ENCODE results near the gene OGA. TPM values are rescaled to one million over a fixed set of nuclear protein-coding genes. Genes with fewer than 3 reads are reported as not detected.

The OGA gene
- total RNA-seq, 2 experiments from 2014 or later = 207 to 212 TPM

- POLR2A ChIA-PET = no interaction called here
- H3K9me3 Mint-ChIP-seq = no peaks in the 10 kb centered on the region
- H3K36me3 Mint-ChIP-seq = peaks cover 2% of the 10 kb centered on the region
- peaks cover 68% of the 10 kb centered on the region for H3K27me3 Mint-ChIP-seq
- no peak overlapping the region for H3K27ac Mint-ChIP-seq
- peaks cover 12% of the 10 kb centered on the region for H3K4me1 Mint-ChIP-seq
- no peak for ATAC-seq (ENCODE audit: low read depth)
- no peak overlapping the region for H3K4me3 Mint-ChIP-seq
- DNase-seq = no peak
Observed at GRCh38 chr10:101774589-101775272, 43.5 kb downstream of the OGA start.

GRCh38 chr10:101773923-101774588, 44.2 kb downstream of the OGA start:
- H3K4me3 Mint-ChIP-seq = no peak overlapping the region
- POLR2A ChIA-PET = no interaction called here

GRCh38 chr10:101772895-101773761, 45.1 kb downstream of the OGA start:
- Mint-ChIP-seq H3K36me3 (no peaks in the 10 kb centered on the region), H3K27ac (no peak overlapping the region), H3K4me1 (peaks cover 4% of the 10 kb centered on the region), H3K9me3 (no peaks in the 10 kb centered on the region), H3K4me3 (no peak overlapping the region), H3K27me3 (peaks cover 66% of the 10 kb centered on the region)
- DNase-seq (no peak), ATAC-seq (ENCODE audit: low read depth) (no peak)
- POLR2A ChIA-PET = no interaction called here

More at GRCh38 chr10:101773923-101774588, 44.2 kb downstream of the OGA start:
- Mint-ChIP-seq H3K9me3 (no peaks in the 10 kb centered on the region), H3K27ac (no peak overlapping the region), H3K36me3 (peaks cover 2% of the 10 kb centered on the region), H3K27me3 (peaks cover 69% of the 10 kb centered on the region), H3K4me1 (peaks cover 8% of the 10 kb centered on the region)
- ATAC-seq (ENCODE audit: low read depth) = no peak
- DNase-seq = no peak

GRCh38 chr10:101772017-101772894, 46.0 kb downstream of the OGA start:
- POLR2A ChIA-PET = no interaction called here
- H3K27me3 Mint-ChIP-seq = peaks cover 58% of the 10 kb centered on the region
- no peak overlapping the region for H3K4me3 Mint-ChIP-seq
- H3K4me1 Mint-ChIP-seq = peaks cover 4% of the 10 kb centered on the region
- no peak for DNase-seq
- H3K9me3 Mint-ChIP-seq = no peaks in the 10 kb centered on the region
- ATAC-seq (ENCODE audit: low read depth) = no peak
- no peaks in the 10 kb centered on the region for H3K36me3 Mint-ChIP-seq
- no peak overlapping the region for H3K27ac Mint-ChIP-seq

GRCh38 chr10:101771380-101771779, 46.9 kb downstream of the OGA start:
- H3K27me3 Mint-ChIP-seq = peaks cover 58% of the 10 kb centered on the region
- peaks cover 2% of the 10 kb centered on the region for H3K4me1 Mint-ChIP-seq
- POLR2A ChIA-PET = no interaction called here
- H3K27ac Mint-ChIP-seq = no peak overlapping the region
- DNase-seq = no peak
- H3K4me3 Mint-ChIP-seq = no peak overlapping the region
- ATAC-seq (ENCODE audit: low read depth) = no peak
- H3K36me3 Mint-ChIP-seq = no peaks in the 10 kb centered on the region
- no peaks in the 10 kb centered on the region for H3K9me3 Mint-ChIP-seq

GRCh38 chr10:101770331-101771215, 47.7 kb downstream of the OGA start:
- Mint-ChIP-seq H3K27me3 (peaks cover 64% of the 10 kb centered on the region), H3K36me3 (no peaks in the 10 kb centered on the region), H3K4me3 (no peak overlapping the region), H3K4me1 (peaks cover 2% of the 10 kb centered on the region), H3K9me3 (no peaks in the 10 kb centered on the region), H3K27ac (no peak overlapping the region)
- POLR2A ChIA-PET = no interaction called here
- DNase-seq (no peak), ATAC-seq (ENCODE audit: low read depth) (no peak)

GRCh38 chr10:101769541-101770180, 48.6 kb downstream of the OGA start:
- Mint-ChIP-seq H3K4me3 (no peak overlapping the region), H3K27me3 (peaks cover 56% of the 10 kb centered on the region), H3K4me1 (peaks cover 2% of the 10 kb centered on the region), H3K36me3 (no peaks in the 10 kb centered on the region), H3K27ac (no peak overlapping the region), H3K9me3 (no peaks in the 10 kb centered on the region)
- POLR2A ChIA-PET = no interaction called here
- no peak for ATAC-seq (ENCODE audit: low read depth)
- no peak for DNase-seq

GRCh38 chr10:101768791-101769170, 49.5 kb downstream of the OGA start:
- Mint-ChIP-seq H3K4me3 (no peak overlapping the region), H3K36me3 (no peaks in the 10 kb centered on the region), H3K27ac (no peak overlapping the region), H3K4me1 (peaks cover 2% of the 10 kb centered on the region), H3K27me3 (peaks cover 50% of the 10 kb centered on the region), H3K9me3 (no peaks in the 10 kb centered on the region)
- POLR2A ChIA-PET = interaction anchor here (0.6 kb wide), 1 partner anchor 14 kb away, joined by 5 read pairs; no protein-coding TSS in a partner anchor
- ATAC-seq (ENCODE audit: low read depth) (no peak), DNase-seq (no peak)

GRCh38 chr10:101767966-101768790, 50.1 kb downstream of the OGA start:
- H3K27me3 Mint-ChIP-seq = peaks cover 45% of the 10 kb centered on the region
- H3K9me3 Mint-ChIP-seq = no peaks in the 10 kb centered on the region
- H3K4me1 Mint-ChIP-seq = no peaks in the 10 kb centered on the region
- H3K4me3 Mint-ChIP-seq = no peak overlapping the region
- H3K36me3 Mint-ChIP-seq = no peaks in the 10 kb centered on the region
- DNase-seq = no peak
- no peak overlapping the region for H3K27ac Mint-ChIP-seq
- POLR2A ChIA-PET = interaction anchor here (0.6 kb wide), 1 partner anchor 13 kb away, joined by 5 read pairs; no protein-coding TSS in a partner anchor
- ATAC-seq (ENCODE audit: low read depth) = no peak

- Mint-ChIP-seq H3K9me3 (no peaks in the 10 kb centered on the region), H3K4me3 (no peak overlapping the region), H3K36me3 (no peaks in the 10 kb centered on the region), H3K27me3 (peaks cover 39% of the 10 kb centered on the region), H3K27ac (no peak overlapping the region), H3K4me1 (no peaks in the 10 kb centered on the region)
- POLR2A ChIA-PET = no interaction called here
- DNase-seq (no peak), ATAC-seq (ENCODE audit: low read depth) (no peak)
Observed at GRCh38 chr10:101767600-101767945, 50.7 kb downstream of the OGA start.

- POLR2A ChIA-PET = no interaction called here
- peaks cover 33% of the 10 kb centered on the region for H3K27me3 Mint-ChIP-seq
- no peaks in the 10 kb centered on the region for H3K36me3 Mint-ChIP-seq
- no peak for ATAC-seq (ENCODE audit: low read depth)
- no peaks in the 10 kb centered on the region for H3K9me3 Mint-ChIP-seq
- no peak overlapping the region for H3K4me3 Mint-ChIP-seq
- H3K27ac Mint-ChIP-seq = no peak overlapping the region
- no peak for DNase-seq
- H3K4me1 Mint-ChIP-seq = no peaks in the 10 kb centered on the region
Observed at GRCh38 chr10:101766753-101767599, 51.3 kb downstream of the OGA start.

All from activated naive CD8-positive, alpha-beta T cell treated with anti-CD3 and anti-CD28 coated beads, Interleukin-2, amount 10 ng/mL, durations not matched to agents 7 days and 5 days (primary cell).